GM18907 (cell line): Measurements from ENCODE around the gene TUBGCP3.
"Not testable (repeated sequence)": the region's sequence is repeated elsewhere in the genome, so short reads cannot be mapped to it uniquely, and the experiment has no call there.

Source experiments
- ATAC-seq: cut with Tn5 transposase; IDR thresholded peaks from one replicate; pipeline ENCODE4 v1.9.1; 2021; ENCODE audit warnings: mild to moderate bottlenecking, moderate library complexity; ENCODE audit not compliant: unreplicated experiment

Gene TUBGCP3

GRCh38 chr13:112531263-112531794, 56.6 kb downstream of the TUBGCP3 start:
- no peak for ATAC-seq

DNA sequence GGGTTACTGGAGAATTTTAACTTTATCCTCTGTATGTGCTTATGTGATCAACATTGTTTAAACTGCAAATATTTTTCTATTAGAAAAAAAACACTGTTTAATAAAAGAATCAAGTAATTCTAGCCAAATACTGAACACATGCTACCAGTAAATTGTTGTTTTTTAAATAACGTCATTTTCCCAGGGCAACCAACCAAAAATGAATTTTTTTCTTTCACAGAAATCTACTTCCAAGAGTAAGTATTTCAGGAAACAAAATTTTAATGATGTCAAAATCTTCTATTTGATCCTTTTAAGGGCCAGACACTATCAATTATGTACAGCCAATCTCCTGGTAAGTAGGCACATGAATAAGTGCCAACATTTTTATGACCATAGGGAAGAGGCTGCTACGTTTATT, 57.1 kb downstream of the TUBGCP3 start:
- no peak for ATAC-seq

GRCh38 chr13:112529216-112529615, 58.7 kb downstream of the TUBGCP3 start:
- ATAC-seq = no peak

- ATAC-seq = no peak
Observed at GRCh38 chr13:112526146-112526853, 61.7 kb downstream of the TUBGCP3 start.

DNA sequence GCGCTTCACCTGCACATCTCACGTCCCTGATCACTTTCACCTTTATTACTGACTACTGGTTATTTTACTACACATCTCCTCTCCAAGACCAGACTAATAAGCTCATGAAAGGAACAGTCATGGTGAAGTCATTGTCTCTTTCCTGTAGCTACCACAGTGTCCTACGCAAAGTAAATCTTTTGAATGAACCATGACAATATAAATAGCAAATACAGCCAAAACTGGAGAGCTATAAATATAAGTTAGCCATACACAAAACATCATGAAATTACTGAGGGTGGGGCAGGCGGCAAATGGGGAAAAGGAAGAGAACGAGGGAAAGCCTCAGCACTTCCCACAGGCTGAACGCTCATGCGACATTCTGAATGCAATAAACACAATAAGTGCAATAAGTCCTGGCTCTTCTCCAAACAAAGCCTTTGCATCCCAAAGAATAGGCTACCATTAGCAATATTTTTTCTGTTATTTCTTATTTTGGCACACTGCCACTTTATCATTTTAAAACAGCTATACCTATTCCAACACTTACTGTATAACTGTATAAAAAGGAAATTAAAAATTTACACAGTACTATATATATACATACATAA, 62.5 kb downstream of the TUBGCP3 start:
- no peak for ATAC-seq

- no peak for ATAC-seq
Observed at GRCh38 chr13:112522578-112522977, 65.4 kb downstream of the TUBGCP3 start.

- ATAC-seq = no peak
Observed at GRCh38 chr13:112521073-112521685, 66.8 kb downstream of the TUBGCP3 start.

DNA sequence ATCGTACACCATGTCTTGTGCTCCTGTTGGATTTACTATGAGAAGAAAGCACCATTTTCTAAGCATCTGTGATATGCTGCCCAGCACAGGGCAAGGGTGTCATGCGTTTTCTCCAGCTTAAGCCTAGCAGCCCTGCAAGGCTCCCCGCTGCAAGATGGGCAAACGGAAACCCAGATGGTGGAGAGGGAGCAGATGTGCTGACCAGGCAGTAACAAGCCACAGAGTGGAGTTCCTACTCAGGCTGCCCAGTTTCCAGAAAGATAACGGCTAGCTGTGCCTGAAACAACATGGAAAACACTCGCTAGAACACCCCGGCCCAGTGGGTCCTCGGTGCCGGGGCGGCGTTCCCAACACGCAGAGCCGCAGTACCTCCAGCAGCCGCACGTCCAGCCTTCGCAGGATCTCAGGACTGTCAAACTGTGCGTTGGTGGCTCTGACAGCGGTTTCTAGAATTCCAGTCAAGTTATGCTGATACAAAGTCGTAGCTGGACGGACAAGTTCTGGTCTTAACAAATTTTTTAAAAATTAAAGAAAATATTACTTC, 68.4 kb downstream of the TUBGCP3 start:
- ATAC-seq = no peak

DNA sequence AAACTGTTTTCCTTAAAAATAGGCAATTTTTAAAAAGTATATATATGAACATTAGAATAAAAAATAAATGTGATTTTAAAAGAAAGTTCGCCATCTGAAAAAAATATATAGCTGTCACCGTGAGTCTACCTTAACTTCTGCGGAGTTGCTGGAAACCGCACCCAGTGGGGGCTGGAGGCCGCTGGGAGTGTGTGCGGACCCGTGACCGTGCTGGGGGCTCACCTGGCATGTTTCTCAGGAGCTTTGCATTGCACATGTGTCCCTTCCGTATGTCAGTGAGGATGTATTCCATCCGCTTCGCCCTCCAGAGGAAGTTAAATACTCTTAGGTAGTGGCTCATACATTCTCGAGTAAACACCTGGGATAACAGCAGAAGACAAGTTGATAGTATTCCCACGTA, 71.7 kb downstream of the TUBGCP3 start:
- no peak for ATAC-seq

- ATAC-seq = no peak
Observed at GRCh38 chr13:112513761-112514160, 74.2 kb downstream of the TUBGCP3 start.

DNA sequence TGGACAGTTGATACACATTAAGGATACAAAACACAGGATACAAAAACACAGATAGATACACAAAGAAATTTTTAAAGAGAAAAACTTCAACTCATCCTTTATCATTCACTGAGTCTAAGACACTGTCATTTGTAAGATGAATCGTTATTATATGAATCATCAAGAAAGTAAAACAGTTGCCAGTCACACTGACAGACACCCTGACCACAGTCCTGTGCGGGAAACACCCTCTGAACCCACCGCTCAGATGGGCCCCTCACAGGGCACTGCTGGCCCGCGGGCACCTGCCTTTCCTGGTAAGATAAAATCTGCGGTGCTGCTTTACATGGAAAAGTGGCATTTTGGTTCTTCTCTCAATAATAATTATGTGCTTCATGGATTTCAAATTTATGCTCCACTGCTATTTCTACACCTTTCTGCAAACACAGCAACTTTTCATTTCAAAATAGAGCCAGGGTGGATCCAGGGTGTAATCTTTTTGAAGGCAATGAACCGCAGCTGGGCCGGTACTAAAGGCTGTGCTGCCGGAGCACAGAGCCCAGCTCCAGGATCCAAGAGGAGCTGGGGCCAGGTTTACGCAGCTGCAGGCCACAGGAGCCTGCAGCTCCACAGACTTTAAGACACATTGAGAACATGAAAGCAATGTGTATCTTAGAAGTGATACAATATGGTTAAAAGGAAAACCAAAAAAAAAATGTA, 76.8 kb downstream of the TUBGCP3 start:
- no peak for ATAC-seq

DNA sequence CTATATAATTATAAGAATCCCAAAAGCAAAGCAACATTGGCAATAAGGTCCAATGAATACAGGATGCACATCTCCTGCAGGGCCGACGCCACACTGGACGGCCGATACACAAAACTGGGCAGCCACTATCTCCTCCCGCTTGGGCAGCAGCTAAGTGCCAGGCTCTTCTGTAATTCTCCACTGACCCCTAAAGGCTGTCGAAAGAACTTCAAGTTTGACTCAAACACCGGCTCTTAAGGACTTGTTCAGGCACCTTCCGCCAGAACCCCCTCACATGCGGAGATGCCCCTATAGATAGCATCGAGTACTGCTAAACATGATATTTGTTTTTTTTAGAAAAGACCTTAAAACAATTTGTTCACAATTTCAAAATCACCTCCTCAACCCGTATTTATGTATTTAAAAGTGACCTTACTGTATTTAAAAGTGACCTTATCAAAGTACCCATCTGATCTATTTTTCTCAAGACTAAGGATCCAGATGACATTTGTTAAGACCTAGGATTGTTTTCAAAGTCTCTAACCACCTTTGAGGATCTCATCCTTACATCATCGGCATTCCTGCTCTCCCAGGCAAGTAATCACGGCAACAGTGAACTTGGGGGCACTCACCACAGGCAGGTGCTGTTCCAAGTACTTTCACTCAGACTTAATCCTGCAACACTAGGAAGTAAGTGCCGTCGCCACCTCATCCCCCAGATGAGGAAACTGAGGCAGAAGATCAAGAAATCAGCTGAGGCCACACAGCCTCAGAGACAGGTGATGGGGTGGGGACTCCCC, 77.8 kb downstream of the TUBGCP3 start:
- no peak for ATAC-seq

DNA sequence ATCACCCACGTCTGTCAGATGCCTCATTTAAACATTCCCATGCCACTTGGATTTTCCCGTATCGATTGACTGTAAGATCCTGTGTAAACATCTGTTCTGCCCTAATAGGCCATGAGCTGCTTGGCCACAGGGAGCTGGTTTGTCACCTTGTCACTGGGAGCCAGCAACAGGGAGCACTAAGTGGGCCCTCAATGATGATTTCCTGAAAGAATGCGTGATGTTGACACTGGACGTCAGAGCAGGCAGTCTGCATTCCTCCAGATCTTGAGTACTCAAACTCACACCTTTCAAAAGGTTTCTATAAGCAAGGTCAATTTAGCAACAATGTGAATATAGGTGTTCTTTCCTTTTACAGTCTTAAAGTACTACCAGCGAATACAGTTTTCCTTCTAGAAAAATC, 78.8 kb downstream of the TUBGCP3 start:
- no peak for ATAC-seq

GRCh38 chr13:112506046-112506445, 81.9 kb downstream of the TUBGCP3 start:
- no peak for ATAC-seq

DNA sequence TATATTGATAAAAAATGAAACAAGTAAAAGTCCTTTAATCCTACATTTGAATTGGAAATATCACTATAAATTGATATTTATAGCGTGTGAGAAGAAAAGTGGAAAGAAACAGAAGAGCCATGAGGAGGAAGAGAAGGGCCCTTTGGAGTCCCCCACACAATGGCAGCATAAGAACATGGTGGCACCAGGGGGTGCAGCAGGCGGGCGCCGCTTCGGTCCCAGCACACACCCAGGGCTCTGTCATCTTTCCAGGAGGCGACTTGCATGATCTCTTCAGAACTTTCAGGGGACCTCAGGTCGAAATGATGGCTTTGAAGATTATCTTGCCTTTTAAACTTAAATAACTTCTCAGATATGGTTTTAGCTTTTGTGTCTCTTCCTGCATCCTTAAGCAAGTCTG, 91.8 kb downstream of the TUBGCP3 start:
- no peak for ATAC-seq

GRCh38 chr13:112495465-112495864, 92.5 kb downstream of the TUBGCP3 start:
- ATAC-seq = no peak

GRCh38 chr13:112489199-112489598, 98.8 kb downstream of the TUBGCP3 start:
- ATAC-seq = no peak

DNA sequence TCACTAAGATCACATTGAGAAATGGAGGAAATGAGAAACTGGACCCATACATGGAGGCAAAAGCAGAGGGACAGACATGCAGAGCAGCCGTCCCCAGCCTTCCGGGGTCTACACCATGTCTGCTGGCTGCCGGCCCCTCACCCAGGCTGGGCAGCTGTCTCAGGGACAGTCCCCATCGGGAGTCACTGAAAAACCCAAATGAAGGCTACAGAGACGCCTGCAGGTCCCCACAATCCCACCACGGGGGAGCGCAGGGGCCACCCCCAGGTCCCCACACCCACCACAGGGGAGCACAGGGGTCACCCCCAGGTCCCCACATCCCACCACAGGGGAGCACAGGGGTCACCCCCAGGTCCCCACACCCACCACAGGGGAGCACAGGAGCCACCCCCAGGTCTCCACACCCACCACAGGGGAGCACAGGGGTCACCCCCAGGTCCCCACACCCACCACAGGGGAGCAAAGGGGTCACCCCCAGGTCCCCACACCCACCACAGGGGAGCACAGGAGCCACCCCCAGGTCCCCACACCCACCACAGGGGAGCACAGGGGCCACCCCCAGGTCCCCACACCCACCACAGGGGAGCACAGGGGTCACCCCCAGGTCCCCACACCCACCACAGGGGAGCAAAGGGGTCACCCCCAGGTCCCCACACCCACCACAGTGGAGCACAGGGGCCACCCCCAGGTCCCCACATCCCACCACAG, 99.5 kb downstream of the TUBGCP3 start:
- not testable (repeated sequence) for ATAC-seq

DNA sequence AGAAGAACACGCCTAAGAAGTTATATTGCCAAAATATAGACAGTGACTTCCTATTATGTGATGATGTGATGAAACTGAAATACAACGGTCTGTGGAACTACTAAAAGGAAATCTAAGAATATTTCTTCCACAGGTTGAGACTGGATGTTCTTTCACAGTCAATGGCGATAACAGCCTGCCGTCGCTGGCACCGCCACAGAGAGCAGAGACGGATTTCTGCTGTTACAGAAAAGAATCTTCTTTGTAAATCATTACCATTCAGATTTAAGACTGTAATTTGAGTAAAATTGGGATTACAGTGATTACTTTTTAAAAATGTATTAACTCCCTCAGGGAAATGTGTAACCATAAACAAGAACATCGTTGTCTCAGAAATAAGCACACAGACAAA, 100.8 kb downstream of the TUBGCP3 start:
- ATAC-seq = no peak
